ENCODE results near the gene FTSJ3.

FTSJ3 gene

DNA sequence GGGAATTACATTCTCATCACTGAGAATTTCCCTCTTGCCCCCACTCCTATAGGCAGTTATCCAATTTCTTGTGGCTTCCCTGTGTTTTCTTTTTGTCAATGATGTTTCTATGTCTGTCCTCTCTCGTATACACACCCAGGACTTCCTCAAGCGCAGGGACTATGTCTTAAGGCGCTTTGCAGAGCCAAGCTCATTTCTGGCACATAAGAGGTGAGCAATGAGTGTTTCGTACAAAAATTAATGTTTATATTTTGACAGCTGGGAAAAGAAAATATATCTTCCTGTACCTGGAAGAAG lies 52.5 kb downstream of the FTSJ3 start (continued):
- TF ChIP-seq, protein P1, sequence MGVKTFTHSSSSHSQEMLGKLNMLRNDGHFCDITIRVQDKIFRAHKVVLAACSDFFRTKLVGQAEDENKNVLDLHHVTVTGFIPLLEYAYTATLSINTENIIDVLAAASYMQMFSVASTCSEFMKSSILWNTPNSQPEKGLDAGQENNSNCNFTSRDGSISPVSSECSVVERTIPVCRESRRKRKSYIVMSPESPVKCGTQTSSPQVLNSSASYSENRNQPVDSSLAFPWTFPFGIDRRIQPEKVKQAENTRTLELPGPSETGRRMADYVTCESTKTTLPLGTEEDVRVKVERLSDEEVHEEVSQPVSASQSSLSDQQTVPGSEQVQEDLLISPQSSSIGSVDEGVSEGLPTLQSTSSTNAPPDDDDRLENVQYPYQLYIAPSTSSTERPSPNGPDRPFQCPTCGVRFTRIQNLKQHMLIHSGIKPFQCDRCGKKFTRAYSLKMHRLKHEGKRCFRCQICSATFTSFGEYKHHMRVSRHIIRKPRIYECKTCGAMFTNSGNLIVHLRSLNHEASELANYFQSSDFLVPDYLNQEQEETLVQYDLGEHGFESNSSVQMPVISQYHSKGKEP (tag by site-specific recombination; IDR thresholded peaks at IDR 0.05), result no peak

DNA sequence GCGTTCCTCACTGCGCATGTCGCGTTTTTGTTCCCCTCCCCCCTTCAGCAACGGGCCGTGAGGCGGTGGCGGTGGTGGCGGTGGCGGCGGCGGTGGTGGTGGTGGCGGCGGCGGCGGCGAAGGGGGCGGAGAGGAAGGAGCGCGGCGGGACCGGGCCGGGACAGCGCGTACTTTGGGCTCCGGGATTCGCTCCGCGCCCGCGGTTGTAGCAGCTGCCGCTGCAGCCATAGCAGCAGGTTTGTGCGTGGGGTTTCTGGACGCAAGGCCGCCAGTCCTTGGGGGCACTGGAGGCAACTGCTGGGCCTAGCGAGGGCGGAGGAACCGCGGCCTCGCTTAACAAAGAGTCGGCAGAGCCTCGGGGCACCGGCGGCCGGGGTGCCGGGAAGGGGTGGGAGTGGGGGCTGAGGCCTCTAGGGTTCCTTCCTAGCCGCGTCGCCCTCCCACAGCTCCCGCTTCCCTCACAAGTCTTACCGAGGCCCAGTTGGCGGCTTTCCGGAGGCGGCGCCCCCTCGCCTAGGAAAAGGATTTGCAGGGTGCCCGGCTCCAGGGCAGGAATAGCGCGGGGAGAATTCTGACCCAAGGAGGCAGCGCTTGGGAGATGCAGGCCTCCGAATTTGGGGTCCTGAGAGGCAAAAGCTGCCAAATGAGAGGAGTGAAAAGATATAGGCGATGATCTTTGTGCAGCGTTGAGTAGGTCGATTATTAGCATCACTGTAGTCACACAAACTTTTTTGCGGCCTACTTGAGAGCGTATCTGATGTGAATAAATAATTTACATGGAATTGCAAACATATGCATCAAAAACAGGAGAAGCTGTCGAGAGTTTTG lies 53.1 kb downstream of the FTSJ3 start, which contains the start of gene DDX42:
Gene DDX42, plus strand, starts transcription at position 30 of the 828 bp plus-strand sequence. CDS start 12,880 bp downstream, outside the sequence.
- peak within 1 kb of the TSS; percentile 91 for H3K27ac ChIP-seq (ENCODE audit: extremely low read depth, low read depth, low read length)
- H3K36me3 ChIP-seq (ENCODE audit: control insufficient read depth in 2 of 2, insufficient read depth in 1 of 2, low read length in 2 of 2), result peaks cover 33 to 50% of the 10 kb centered on the region in 2 experiments
- no peaks in the 10 kb centered on the region; the same call in 1 of the 2 replicates for H3K4me1 ChIP-seq (ENCODE audit: control insufficient read depth, insufficient read depth, low read length)
- POLR2A ChIA-PET, result interaction anchor here (0.8 to 3.8 kb wide), 36 partner anchors 9 to 224 kb away, joined by 3 to 40 read pairs (median 6); partner anchors contain the start of genes DCAF7, MAP3K3, PSMC5 and SMARCD2
- CTCF ChIA-PET, result interaction anchor here (0.6 to 1.9 kb wide), 7 partner anchors 9 to 76 kb away, joined by 3 to 8 read pairs (median 3); no protein-coding TSS in a partner anchor
- H3K4me3 ChIP-seq (ENCODE audit: low read depth, low read length), result peak within 1 kb of the TSS; percentile 90
- H3K9me3 ChIP-seq (ENCODE audit: control insufficient read depth, insufficient read depth, low read depth, low read length), result no peaks in the 10 kb centered on the region
- TF ChIP-seq ZNF10 (tag by site-specific recombination; IDR thresholded peaks at IDR 0.05), result no peak
- TF ChIP-seq ZNF48 (tag by site-specific recombination; IDR thresholded peaks at IDR 0.05), result no peak
- no peak for TF ChIP-seq MZF1 (tag by site-specific recombination; IDR thresholded peaks at IDR 0.05; ENCODE audit: borderline replicate concordance)
- TF ChIP-seq ZNF394 (tag by site-specific recombination; IDR thresholded peaks at IDR 0.05; ENCODE audit: borderline replicate concordance), result no peak
- 0 out of 2 replicates have a peak, but pooled peaks have one; percentile 4 for TF ChIP-seq ZNF585B (tag by site-specific recombination; IDR thresholded peaks at IDR 0.05)
- TF ChIP-seq, protein P2, sequence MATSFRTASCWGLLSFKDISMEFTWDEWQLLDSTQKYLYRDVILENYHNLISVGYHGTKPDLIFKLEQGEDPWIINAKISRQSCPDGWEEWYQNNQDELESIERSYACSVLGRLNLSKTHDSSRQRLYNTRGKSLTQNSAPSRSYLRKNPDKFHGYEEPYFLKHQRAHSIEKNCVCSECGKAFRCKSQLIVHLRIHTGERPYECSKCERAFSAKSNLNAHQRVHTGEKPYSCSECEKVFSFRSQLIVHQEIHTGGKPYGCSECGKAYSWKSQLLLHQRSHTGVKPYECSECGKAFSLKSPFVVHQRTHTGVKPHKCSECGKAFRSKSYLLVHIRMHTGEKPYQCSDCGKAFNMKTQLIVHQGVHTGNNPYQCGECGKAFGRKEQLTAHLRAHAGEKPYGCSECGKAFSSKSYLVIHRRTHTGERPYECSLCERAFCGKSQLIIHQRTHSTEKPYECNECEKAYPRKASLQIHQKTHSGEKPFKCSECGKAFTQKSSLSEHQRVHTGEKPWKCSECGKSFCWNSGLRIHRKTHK (tag by site-specific recombination; IDR thresholded peaks at IDR 0.05), result no peak
- no peak for TF ChIP-seq ZNF629 (tag by site-specific recombination; IDR thresholded peaks at IDR 0.05)
- no peak for TF ChIP-seq ZNF341 (tag by site-specific recombination; IDR thresholded peaks at IDR 0.05; ENCODE audit: low read depth)
- TF ChIP-seq, protein P3, sequence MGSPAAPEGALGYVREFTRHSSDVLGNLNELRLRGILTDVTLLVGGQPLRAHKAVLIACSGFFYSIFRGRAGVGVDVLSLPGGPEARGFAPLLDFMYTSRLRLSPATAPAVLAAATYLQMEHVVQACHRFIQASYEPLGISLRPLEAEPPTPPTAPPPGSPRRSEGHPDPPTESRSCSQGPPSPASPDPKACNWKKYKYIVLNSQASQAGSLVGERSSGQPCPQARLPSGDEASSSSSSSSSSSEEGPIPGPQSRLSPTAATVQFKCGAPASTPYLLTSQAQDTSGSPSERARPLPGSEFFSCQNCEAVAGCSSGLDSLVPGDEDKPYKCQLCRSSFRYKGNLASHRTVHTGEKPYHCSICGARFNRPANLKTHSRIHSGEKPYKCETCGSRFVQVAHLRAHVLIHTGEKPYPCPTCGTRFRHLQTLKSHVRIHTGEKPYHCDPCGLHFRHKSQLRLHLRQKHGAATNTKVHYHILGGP (tag by site-specific recombination; IDR thresholded peaks at IDR 0.05), result no peak
- no peak; the same call in 1 of the 2 replicates for TF ChIP-seq KLF16 (tag by site-specific recombination; IDR thresholded peaks at IDR 0.05)
- TF ChIP-seq, protein P4, sequence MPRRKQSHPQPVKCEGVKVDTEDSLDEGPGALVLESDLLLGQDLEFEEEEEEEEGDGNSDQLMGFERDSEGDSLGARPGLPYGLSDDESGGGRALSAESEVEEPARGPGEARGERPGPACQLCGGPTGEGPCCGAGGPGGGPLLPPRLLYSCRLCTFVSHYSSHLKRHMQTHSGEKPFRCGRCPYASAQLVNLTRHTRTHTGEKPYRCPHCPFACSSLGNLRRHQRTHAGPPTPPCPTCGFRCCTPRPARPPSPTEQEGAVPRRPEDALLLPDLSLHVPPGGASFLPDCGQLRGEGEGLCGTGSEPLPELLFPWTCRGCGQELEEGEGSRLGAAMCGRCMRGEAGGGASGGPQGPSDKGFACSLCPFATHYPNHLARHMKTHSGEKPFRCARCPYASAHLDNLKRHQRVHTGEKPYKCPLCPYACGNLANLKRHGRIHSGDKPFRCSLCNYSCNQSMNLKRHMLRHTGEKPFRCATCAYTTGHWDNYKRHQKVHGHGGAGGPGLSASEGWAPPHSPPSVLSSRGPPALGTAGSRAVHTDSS (tag by site-specific recombination; IDR thresholded peaks at IDR 0.05), result no peak
- TF ChIP-seq ZNF274 (IDR thresholded peaks at IDR 0.05; ENCODE audit: low read length), result no peak
- no peak for TF ChIP-seq ZNF274 (tag by site-specific recombination; IDR thresholded peaks at IDR 0.05; ENCODE audit: borderline replicate concordance)
- 0 out of 2 replicates have a peak, but pooled peaks have one; percentile 20 for TF ChIP-seq ZFP37 (tag by site-specific recombination; IDR thresholded peaks at IDR 0.05)
- TF ChIP-seq MYNN (tag by site-specific recombination; IDR thresholded peaks at IDR 0.05; ENCODE audit: borderline replicate concordance), result no peak
- TF ChIP-seq, protein P5, sequence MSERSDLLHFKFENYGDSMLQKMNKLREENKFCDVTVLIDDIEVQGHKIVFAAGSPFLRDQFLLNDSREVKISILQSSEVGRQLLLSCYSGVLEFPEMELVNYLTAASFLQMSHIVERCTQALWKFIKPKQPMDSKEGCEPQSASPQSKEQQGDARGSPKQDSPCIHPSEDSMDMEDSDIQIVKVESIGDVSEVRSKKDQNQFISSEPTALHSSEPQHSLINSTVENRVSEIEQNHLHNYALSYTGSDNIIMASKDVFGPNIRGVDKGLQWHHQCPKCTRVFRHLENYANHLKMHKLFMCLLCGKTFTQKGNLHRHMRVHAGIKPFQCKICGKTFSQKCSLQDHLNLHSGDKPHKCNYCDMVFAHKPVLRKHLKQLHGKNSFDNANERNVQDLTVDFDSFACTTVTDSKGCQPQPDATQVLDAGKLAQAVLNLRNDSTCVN (tag by site-specific recombination; optimal IDR thresholded peaks at IDR 0.05), result peak; percentile 15
- no peak for TF ChIP-seq ZNF175 (tag by site-specific recombination; IDR thresholded peaks at IDR 0.05)
- TF ChIP-seq, protein P6, sequence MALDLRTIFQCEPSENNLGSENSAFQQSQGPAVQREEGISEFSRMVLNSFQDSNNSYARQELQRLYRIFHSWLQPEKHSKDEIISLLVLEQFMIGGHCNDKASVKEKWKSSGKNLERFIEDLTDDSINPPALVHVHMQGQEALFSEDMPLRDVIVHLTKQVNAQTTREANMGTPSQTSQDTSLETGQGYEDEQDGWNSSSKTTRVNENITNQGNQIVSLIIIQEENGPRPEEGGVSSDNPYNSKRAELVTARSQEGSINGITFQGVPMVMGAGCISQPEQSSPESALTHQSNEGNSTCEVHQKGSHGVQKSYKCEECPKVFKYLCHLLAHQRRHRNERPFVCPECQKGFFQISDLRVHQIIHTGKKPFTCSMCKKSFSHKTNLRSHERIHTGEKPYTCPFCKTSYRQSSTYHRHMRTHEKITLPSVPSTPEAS (tag by site-specific recombination; IDR thresholded peaks at IDR 0.05), result no peak
- no peak for TF ChIP-seq SCRT1 (tag by site-specific recombination; IDR thresholded peaks at IDR 0.05; ENCODE audit: borderline replicate concordance)
- TF ChIP-seq ZNF561 (tag by site-specific recombination; IDR thresholded peaks at IDR 0.05; ENCODE audit: borderline replicate concordance), result no peak
- TF ChIP-seq ZNF473 (tag by site-specific recombination; IDR thresholded peaks at IDR 0.05), result no peak
- TF ChIP-seq ZNF121 (tag by site-specific recombination; IDR thresholded peaks at IDR 0.05), result no peak
- TF ChIP-seq ZNF837 (tag by site-specific recombination; IDR thresholded peaks at IDR 0.05), result no peak
- no peak for TF ChIP-seq ZNF404 (tag by site-specific recombination; IDR thresholded peaks at IDR 0.05)
- no peak for TF ChIP-seq ZNF366 (tag by site-specific recombination; conservative IDR thresholded peaks at IDR 0.05)
- TF ChIP-seq ZNF433 (tag by site-specific recombination; IDR thresholded peaks at IDR 0.05; ENCODE audit: low read depth), result no peak

All from HEK293 (cell line).